Spleen (tissue), 11 donors: ENCODE measurements around the gene SOD1. TPM values are rescaled to one million over a fixed set of nuclear protein-coding genes. Genes with fewer than 3 reads are reported as not detected.

Experiments used
- DNase-seq: peaks from one replicate; pipeline ENCODE4 v3.0.0-alpha.2; 2020
- H3K27ac ChIP-seq, 8 donors: fragments of 200-600 bp; sonication (generic) in 7 of 8; 1 replicate in 4 of 8; 2 replicates in 4 of 8; pipeline versions ENCODE4 v1.5.0 to v1.8.0; 2016 to 2021; ENCODE audit warnings: inconsistent platforms in 4 of 8, mild to moderate bottlenecking in 4 of 8, moderate library complexity in 1 of 8
- H3K27me3 ChIP-seq, 7 donors: fragments of 200-600 bp; sonication (generic) in 6 of 7; replicated peaks in 1 of 7; 1 replicate in 4 of 7; 2 replicates in 3 of 7; pipeline versions ENCODE4 v1.5.0 to v1.8.0; 2016 to 2021; ENCODE audit warnings: inconsistent platforms in 3 of 7, mild to moderate bottlenecking in 1 of 7
- H3K36me3 ChIP-seq, 6 donors: fragments of 200-600 bp; sonication (generic) in 5 of 6; 1 replicate in 4 of 6; 2 replicates in 2 of 6; pipeline versions ENCODE4 v1.5.0 to v1.8.0; 2016 to 2021; ENCODE audit warnings: inconsistent platforms in 2 of 6
- H3K4me1 ChIP-seq, 6 donors: fragments of 200-600 bp; sonication (generic) in 5 of 6; 1 replicate in 3 of 6; 2 replicates in 3 of 6; pipeline versions ENCODE4 v1.5.0 to v1.8.0; 2016 to 2021; ENCODE audit warnings: inconsistent platforms in 3 of 6
- H3K4me3 ChIP-seq, 8 donors: fragments of 200-600 bp; sonication (generic) in 7 of 8; 1 replicate in 4 of 8; 2 replicates in 4 of 8; pipeline versions ENCODE4 v1.5.0 to v1.8.0; 2016 to 2021; ENCODE audit warnings: inconsistent platforms in 4 of 8, mild to moderate bottlenecking in 4 of 8, moderate library complexity in 2 of 8
- H3K9me3 ChIP-seq, 8 donors: fragments of 200-600 bp; sonication (generic) in 7 of 8; 1 replicate in 4 of 8; 2 replicates in 4 of 8; pipeline versions ENCODE4 v1.5.0 to v1.8.0; 2016 to 2021; ENCODE audit warnings: inconsistent platforms in 4 of 8
- CTCF ChIP-seq, 11 experiments: fragments of 200-600 bp in 7 of 11; fragments of 450-650 bp in 4 of 11; sonication (generic) in 4 of 11; IDR thresholded peaks in 8 of 11; conservative IDR thresholded peaks in 3 of 11; 1 replicate in 7 of 11; 2 replicates in 4 of 11; pipeline versions ENCODE4 v1.4.0 to v1.8.0; 2016 to 2021; ENCODE audit warnings: antibody characterized with exemption in 11 of 11, inconsistent platforms in 4 of 11, mild to moderate bottlenecking in 1 of 11
- POLR2A ChIP-seq, 3 donors: fragments of 450-650 bp; IDR thresholded peaks; one replicate each; pipeline ENCODE4 v1.5.1; 2017; ENCODE audit warnings: antibody characterized with exemption in 3 of 3, mild to moderate bottlenecking in 1 of 3
- POLR2AphosphoS5 ChIP-seq, 3 donors: sonication (generic); formaldehyde crosslinking; IDR thresholded peaks; one replicate each; pipeline ENCODE4 v1.5.1; 2017; ENCODE audit warnings: antibody characterized with exemption in 3 of 3
- WGBS, 5 donors: extraction: QIAGEN DNeasy Blood & Tissue Kit in 3 of 5; methylation state at CpG; one replicate each; pipeline versions ENCODE4 v1.1.5 to v1.1.7; 2013 to 2018; 5-methylcytosine and 5-hydroxymethylcytosine counted together
- intact Hi-C: fragments of 100-400 bp; cut with DNase I; formaldehyde crosslinking; loops from one replicate; pipeline ENCODE4 v1.15.0; 2023; ENCODE audit warnings: low total_unique reads
- polyA plus RNA-seq, 3 donors: library from polyadenylated mRNA; stranded (reverse); fragments of 200-250 nt; gene quantifications; one replicate each; pipeline ENCODE4 v1.2.1, GENCODE V29; 2013
- total RNA-seq, 7 donors: library from RNA; depleted of rRNA in 3 of 7; stranded (reverse); fragments of >200 nt in 3 of 7; fragmentation: NEBNext Ultra II Directional in 4 of 7; extraction: Animal tissue kit (Norgen Biotek cat#: 25700) in 4 of 7; gene quantifications; one replicate each; pipeline versions ENCODE4 v1.1.0 to v1.2.1, GENCODE V29; 2016 to 2021
- donor health status: healthy with polysubstance abuse.
- donor health status: DM: no; HTN: no; CAD: no; lungs with moderate emphysema.
- donor health status: DM: no; HTN: no; CAD: no.
- donor health status: Bipolar disorder and iron deficiency.
- donor health status: healthy.
- donor health status: DM: no; HTN: no; CAD: no.
- donor health status: DM: yes; HTN: yes; CAD: no.

SOD1 gene
- total and polyA plus RNA-seq, 10 donors: 81.9 to 255 (median 128) TPM

GRCh38 chr21:31634993-31635392, 24.5 kb upstream of the SOD1 start:
- Histone ChIP-seq H3K36me3 (no peaks in the 10 kb centered on the region), H3K27me3 (no peaks in the 10 kb centered on the region), H3K4me1 (no peaks in the 10 kb centered on the region), H3K27ac (no peak overlapping the region), H3K9me3 (peaks cover 0 to 20% (median 12%) of the 10 kb centered on the region in 8 donors), H3K4me3 (no peak overlapping the region)
- no peak for DNase-seq
- WGBS, 5 donors: 81 to 99% (median 90%) methylated on average over 3 of the region's 3 CpGs
- no peak for TF ChIP-seq POLR2AphosphoS5 (IDR thresholded peaks at IDR 0.05)
- no peak for TF ChIP-seq CTCF (IDR thresholded peaks at IDR 0.05 in 8 of 11, conservative IDR thresholded peaks at IDR 0.05 in 3 of 11)
- TF ChIP-seq POLR2A (IDR thresholded peaks at IDR 0.05): no peak
- intact Hi-C loops: no loop called here

GRCh38 chr21:31636874-31637273, 22.6 kb upstream of the SOD1 start:
- H3K9me3 ChIP-seq: peaks cover 0 to 20% (median 12%) of the 10 kb centered on the region in 8 donors
- H3K4me3 ChIP-seq: no peak overlapping the region
- H3K36me3 ChIP-seq: no peaks in the 10 kb centered on the region
- no peak overlapping the region for H3K27ac ChIP-seq
- H3K4me1 ChIP-seq: no peaks in the 10 kb centered on the region
- no peak for DNase-seq
- no peaks in the 10 kb centered on the region for H3K27me3 ChIP-seq
- intact Hi-C loops: no loop called here
- 76 to 92% (median 79%) methylated on average over 2 of the region's 2 CpGs for WGBS, 5 donors
- TF ChIP-seq CTCF (IDR thresholded peaks at IDR 0.05 in 8 of 11, conservative IDR thresholded peaks at IDR 0.05 in 3 of 11) (no peak), POLR2A (IDR thresholded peaks at IDR 0.05) (no peak), POLR2AphosphoS5 (IDR thresholded peaks at IDR 0.05) (no peak)

- Histone ChIP-seq H3K36me3 (no peaks in the 10 kb centered on the region), H3K27me3 (no peaks in the 10 kb centered on the region), H3K4me1 (no peaks in the 10 kb centered on the region), H3K9me3 (peaks cover 0 to 17% (median 12%) of the 10 kb centered on the region in 8 donors), H3K27ac (no peak overlapping the region), H3K4me3 (no peak overlapping the region)
- WGBS, 5 donors: 89 to 97% (median 96%) methylated on average over 12 of the region's 12 CpGs
- no peak for DNase-seq
- intact Hi-C loops: no loop called here
- TF ChIP-seq CTCF (IDR thresholded peaks at IDR 0.05 in 8 of 11, conservative IDR thresholded peaks at IDR 0.05 in 3 of 11) (no peak), POLR2AphosphoS5 (IDR thresholded peaks at IDR 0.05) (no peak), POLR2A (IDR thresholded peaks at IDR 0.05) (no peak)
Observed at GRCh38 chr21:31641416-31641922, 18.0 kb upstream of the SOD1 start.

GRCh38 chr21:31644643-31645042, 14.8 kb upstream of the SOD1 start:
- no peak for TF ChIP-seq POLR2AphosphoS5 (IDR thresholded peaks at IDR 0.05)
- no peak for TF ChIP-seq CTCF (IDR thresholded peaks at IDR 0.05 in 8 of 11, conservative IDR thresholded peaks at IDR 0.05 in 3 of 11)
- TF ChIP-seq POLR2A (IDR thresholded peaks at IDR 0.05): no peak
- 62 to 71% (median 67%) methylated on average over 4 of the region's 4 CpGs for WGBS, 5 donors
- no peaks in the 10 kb centered on the region for H3K9me3 ChIP-seq
- H3K36me3 ChIP-seq: no peaks in the 10 kb centered on the region
- no peak overlapping the region for H3K4me3 ChIP-seq
- no peak for DNase-seq
- intact Hi-C loops: no loop called here
- no peaks in the 10 kb centered on the region for H3K27me3 ChIP-seq
- no peak overlapping the region for H3K27ac ChIP-seq
- H3K4me1 ChIP-seq: no peaks in the 10 kb centered on the region
